ENCODE data around the gene CNTN1.

The CNTN1 gene

GRCh38 chr12:41013881-41014642 lies 321.8 kb downstream of the CNTN1 start (continued):
- TF ChIP-seq, protein P1, sequence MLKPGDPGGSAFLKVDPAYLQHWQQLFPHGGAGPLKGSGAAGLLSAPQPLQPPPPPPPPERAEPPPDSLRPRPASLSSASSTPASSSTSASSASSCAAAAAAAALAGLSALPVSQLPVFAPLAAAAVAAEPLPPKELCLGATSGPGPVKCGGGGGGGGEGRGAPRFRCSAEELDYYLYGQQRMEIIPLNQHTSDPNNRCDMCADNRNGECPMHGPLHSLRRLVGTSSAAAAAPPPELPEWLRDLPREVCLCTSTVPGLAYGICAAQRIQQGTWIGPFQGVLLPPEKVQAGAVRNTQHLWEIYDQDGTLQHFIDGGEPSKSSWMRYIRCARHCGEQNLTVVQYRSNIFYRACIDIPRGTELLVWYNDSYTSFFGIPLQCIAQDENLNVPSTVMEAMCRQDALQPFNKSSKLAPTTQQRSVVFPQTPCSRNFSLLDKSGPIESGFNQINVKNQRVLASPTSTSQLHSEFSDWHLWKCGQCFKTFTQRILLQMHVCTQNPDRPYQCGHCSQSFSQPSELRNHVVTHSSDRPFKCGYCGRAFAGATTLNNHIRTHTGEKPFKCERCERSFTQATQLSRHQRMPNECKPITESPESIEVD (tag by site-specific recombination; IDR thresholded peaks at IDR 0.05): peak; percentile 59
- no peak for TF ChIP-seq ZSCAN23 (tag by site-specific recombination; IDR thresholded peaks at IDR 0.05)
- no peak for TF ChIP-seq ZBTB21 (tag by site-specific recombination; IDR thresholded peaks at IDR 0.05)
- TF ChIP-seq, protein P2, sequence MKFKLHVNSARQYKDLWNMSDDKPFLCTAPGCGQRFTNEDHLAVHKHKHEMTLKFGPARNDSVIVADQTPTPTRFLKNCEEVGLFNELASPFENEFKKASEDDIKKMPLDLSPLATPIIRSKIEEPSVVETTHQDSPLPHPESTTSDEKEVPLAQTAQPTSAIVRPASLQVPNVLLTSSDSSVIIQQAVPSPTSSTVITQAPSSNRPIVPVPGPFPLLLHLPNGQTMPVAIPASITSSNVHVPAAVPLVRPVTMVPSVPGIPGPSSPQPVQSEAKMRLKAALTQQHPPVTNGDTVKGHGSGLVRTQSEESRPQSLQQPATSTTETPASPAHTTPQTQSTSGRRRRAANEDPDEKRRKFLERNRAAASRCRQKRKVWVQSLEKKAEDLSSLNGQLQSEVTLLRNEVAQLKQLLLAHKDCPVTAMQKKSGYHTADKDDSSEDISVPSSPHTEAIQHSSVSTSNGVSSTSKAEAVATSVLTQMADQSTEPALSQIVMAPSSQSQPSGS (tag by site-specific recombination; IDR thresholded peaks at IDR 0.05; ENCODE audit: low read depth): no peak
- no peak for TF ChIP-seq ZBTB48 (tag by site-specific recombination; IDR thresholded peaks at IDR 0.05)
- TF ChIP-seq ZNF324 (tag by site-specific recombination; IDR thresholded peaks at IDR 0.05): no peak

DNA sequence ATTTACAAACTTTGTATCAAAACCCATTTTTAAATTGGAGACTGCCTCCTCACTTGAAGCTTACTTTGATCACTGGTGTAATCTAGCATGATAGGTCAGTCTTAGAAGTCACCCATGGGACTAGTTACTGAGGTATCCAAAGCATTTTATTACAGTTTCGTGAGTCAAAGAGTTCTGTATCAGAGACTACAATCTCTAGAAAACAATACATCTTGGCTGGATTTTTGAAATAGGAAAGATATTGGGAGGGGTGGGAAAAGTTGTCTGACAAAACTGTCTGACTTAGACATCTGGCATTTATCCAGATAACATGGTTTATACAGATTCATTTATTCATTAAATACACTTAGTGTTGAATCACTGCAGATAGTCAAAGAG lies 322.4 kb downstream of the CNTN1 start:
- H3K4me1 ChIP-seq (ENCODE audit: control insufficient read depth, insufficient read depth, low read length): peaks cover 5% of the 10 kb centered on the region; the same call in 1 of the 2 replicates
- TF ChIP-seq, protein P3, sequence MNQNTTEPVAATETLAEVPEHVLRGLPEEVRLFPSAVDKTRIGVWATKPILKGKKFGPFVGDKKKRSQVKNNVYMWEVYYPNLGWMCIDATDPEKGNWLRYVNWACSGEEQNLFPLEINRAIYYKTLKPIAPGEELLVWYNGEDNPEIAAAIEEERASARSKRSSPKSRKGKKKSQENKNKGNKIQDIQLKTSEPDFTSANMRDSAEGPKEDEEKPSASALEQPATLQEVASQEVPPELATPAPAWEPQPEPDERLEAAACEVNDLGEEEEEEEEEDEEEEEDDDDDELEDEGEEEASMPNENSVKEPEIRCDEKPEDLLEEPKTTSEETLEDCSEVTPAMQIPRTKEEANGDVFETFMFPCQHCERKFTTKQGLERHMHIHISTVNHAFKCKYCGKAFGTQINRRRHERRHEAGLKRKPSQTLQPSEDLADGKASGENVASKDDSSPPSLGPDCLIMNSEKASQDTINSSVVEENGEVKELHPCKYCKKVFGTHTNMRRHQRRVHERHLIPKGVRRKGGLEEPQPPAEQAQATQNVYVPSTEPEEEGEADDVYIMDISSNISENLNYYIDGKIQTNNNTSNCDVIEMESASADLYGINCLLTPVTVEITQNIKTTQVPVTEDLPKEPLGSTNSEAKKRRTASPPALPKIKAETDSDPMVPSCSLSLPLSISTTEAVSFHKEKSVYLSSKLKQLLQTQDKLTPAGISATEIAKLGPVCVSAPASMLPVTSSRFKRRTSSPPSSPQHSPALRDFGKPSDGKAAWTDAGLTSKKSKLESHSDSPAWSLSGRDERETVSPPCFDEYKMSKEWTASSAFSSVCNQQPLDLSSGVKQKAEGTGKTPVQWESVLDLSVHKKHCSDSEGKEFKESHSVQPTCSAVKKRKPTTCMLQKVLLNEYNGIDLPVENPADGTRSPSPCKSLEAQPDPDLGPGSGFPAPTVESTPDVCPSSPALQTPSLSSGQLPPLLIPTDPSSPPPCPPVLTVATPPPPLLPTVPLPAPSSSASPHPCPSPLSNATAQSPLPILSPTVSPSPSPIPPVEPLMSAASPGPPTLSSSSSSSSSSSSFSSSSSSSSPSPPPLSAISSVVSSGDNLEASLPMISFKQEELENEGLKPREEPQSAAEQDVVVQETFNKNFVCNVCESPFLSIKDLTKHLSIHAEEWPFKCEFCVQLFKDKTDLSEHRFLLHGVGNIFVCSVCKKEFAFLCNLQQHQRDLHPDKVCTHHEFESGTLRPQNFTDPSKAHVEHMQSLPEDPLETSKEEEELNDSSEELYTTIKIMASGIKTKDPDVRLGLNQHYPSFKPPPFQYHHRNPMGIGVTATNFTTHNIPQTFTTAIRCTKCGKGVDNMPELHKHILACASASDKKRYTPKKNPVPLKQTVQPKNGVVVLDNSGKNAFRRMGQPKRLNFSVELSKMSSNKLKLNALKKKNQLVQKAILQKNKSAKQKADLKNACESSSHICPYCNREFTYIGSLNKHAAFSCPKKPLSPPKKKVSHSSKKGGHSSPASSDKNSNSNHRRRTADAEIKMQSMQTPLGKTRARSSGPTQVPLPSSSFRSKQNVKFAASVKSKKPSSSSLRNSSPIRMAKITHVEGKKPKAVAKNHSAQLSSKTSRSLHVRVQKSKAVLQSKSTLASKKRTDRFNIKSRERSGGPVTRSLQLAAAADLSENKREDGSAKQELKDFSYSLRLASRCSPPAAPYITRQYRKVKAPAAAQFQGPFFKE (tag by site-specific recombination; IDR thresholded peaks at IDR 0.05; ENCODE audit: borderline replicate concordance): no peak
- TF ChIP-seq ZNF211 (tag by site-specific recombination; IDR thresholded peaks at IDR 0.05; ENCODE audit: low read depth) (no peak), ZNF473 (tag by site-specific recombination; IDR thresholded peaks at IDR 0.05) (no peak), ZNF157 (tag by site-specific recombination; IDR thresholded peaks at IDR 0.05) (no peak), ZEB2 (tag by site-specific recombination; IDR thresholded peaks at IDR 0.05) (no peak), ZSCAN30 (tag by site-specific recombination; IDR thresholded peaks at IDR 0.05) (no peak)
- ChIA-PET POLR2A (no interaction called here), CTCF (interaction anchor here (1.1 kb wide), 1 partner anchor 15 kb away, joined by 3 read pairs; no protein-coding TSS in a partner anchor)
- no peaks in the 10 kb centered on the region for H3K36me3 ChIP-seq (ENCODE audit: control insufficient read depth in 2 of 2, insufficient read depth in 1 of 2, low read length in 2 of 2)
- H3K9me3 ChIP-seq (ENCODE audit: control insufficient read depth, insufficient read depth, low read depth, low read length): no peaks in the 10 kb centered on the region
- H3K27ac ChIP-seq (ENCODE audit: extremely low read depth, low read depth, low read length): no peak overlapping the region
- no peak overlapping the region for H3K4me3 ChIP-seq (ENCODE audit: low read depth, low read length)

GRCh38 chr12:41018010-41018409 lies 325.8 kb downstream of the CNTN1 start:
- Histone ChIP-seq H3K4me1 (ENCODE audit: control insufficient read depth, insufficient read depth, low read length) (peaks cover 5% of the 10 kb centered on the region; the same call in 1 of the 2 replicates), H3K27ac (ENCODE audit: extremely low read depth, low read depth, low read length) (no peak overlapping the region), H3K4me3 (ENCODE audit: low read depth, low read length) (no peak overlapping the region), H3K36me3 (ENCODE audit: control insufficient read depth in 2 of 2, insufficient read depth in 1 of 2, low read length in 2 of 2) (no peaks in the 10 kb centered on the region), H3K9me3 (ENCODE audit: control insufficient read depth, insufficient read depth, low read depth, low read length) (no peaks in the 10 kb centered on the region)
- no peak for TF ChIP-seq ZNF221 (tag by site-specific recombination; IDR thresholded peaks at IDR 0.05; ENCODE audit: borderline replicate concordance)
- TF ChIP-seq ZNF596 (tag by site-specific recombination; IDR thresholded peaks at IDR 0.05): no peak
- TF ChIP-seq ZNF548 (tag by site-specific recombination; IDR thresholded peaks at IDR 0.05): no peak
- TF ChIP-seq, protein P4, sequence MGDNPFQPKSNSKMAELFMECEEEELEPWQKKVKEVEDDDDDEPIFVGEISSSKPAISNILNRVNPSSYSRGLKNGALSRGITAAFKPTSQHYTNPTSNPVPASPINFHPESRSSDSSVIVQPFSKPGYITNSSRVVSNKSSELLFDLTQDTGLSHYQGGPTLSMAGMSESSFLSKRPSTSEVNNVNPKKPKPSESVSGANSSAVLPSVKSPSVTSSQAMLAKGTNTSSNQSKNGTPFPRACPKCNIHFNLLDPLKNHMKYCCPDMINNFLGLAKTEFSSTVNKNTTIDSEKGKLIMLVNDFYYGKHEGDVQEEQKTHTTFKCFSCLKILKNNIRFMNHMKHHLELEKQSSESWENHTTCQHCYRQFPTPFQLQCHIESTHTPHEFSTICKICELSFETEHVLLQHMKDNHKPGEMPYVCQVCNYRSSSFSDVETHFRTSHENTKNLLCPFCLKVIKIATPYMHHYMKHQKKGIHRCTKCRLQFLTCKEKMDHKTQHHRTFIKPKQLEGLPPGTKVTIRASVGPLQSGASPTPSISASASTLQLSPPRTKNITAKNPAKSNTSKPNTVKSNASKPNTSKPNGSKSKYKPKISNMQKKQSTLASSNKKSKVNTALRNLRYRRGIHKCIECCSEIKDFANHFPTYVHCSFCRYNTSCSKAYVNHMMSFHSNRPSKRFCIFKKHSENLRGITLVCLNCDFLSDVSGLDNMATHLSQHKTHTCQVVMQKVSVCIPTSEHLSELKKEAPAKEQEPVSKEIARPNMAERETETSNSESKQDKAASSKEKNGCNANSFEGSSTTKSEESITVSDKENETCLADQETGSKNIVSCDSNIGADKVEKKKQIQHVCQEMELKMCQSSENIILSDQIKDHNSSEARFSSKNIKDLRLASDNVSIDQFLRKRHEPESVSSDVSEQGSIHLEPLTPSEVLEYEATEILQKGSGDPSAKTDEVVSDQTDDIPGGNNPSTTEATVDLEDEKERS (tag by site-specific recombination; IDR thresholded peaks at IDR 0.05): no peak
- TF ChIP-seq ZNF18 (tag by site-specific recombination; IDR thresholded peaks at IDR 0.05): no peak
- CTCF ChIA-PET: interaction anchor here (0.5 kb wide), 1 partner anchor 47 kb away, joined by 5 read pairs; no protein-coding TSS in a partner anchor
- POLR2A ChIA-PET: no interaction called here

Data from HEK293 (cell line).